GM12878 (cell line): ENCODE measurements around the gene CCDC137. TPM values are rescaled to one million over a fixed set of nuclear protein-coding genes. Genes with fewer than 3 reads are reported as not detected.

ENCODE experiments used
- ATAC-seq: fragments of 200-7000 bp; cut with Tn5 transposase; 3 replicates; pipeline ENCODE4 v1.9.1; 2020; ENCODE audit warnings: mild to moderate bottlenecking, moderate library complexity
- BruUV-seq: library from RNA; stranded (reverse); fragments of 400-500 nt; replicated peaks from 2 replicates; lab custom pipeline; 2021; lab: Mats Ljungman, UMichigan
- CTCF ChIA-PET: fragments of 300-600 bp; sonication (Branson Sonifier 250); formaldehyde crosslinking; extraction: SDS; loops from one replicate; lab custom pipeline; 2021; ENCODE audit warnings: inconsistent platforms; lab: Yijun Ruan, JAX
- POLR2A ChIA-PET: fragments of 350-600 bp; formaldehyde crosslinking; extraction: SDS; loops from one replicate; lab custom pipeline; 2021; ENCODE audit warnings: inconsistent platforms; lab: Charles Lee
- RAD21 ChIA-PET: fragments of 300-600 bp; sonication (Branson Sonifier 250); formaldehyde crosslinking; loops from one replicate; lab custom pipeline; 2023; ENCODE audit warnings: antibody characterized with exemption; ENCODE audit not compliant: unreplicated experiment; lab: Charles Lee
- SMC1A ChIA-PET: fragments of 300-600 bp; sonication (Branson Sonifier 250); formaldehyde crosslinking; loops from one replicate; lab custom pipeline; 2023; ENCODE audit not compliant: unreplicated experiment, uncharacterized antibody; lab: Charles Lee
- DNase-seq: peaks from one replicate; pipeline ENCODE4 v3.0.0-alpha.2; 2011; ENCODE audit warnings: low read depth, low spot score
- FAIRE-seq: peaks from 3 replicates; lab custom pipeline; 2011; peaks lifted over from hg19 to GRCh38; lab: Jason Lieb, UNC
- H2AFZ ChIP-seq: 2 replicates; pipeline ENCODE4 v1.6.0; 2011; ENCODE audit warnings: low read depth, low read length, control low read depth; ENCODE audit not compliant: control insufficient read depth
- H3K27ac ChIP-seq: 2 replicates; pipeline ENCODE4 v1.5.1; 2011; ENCODE audit warnings: control low read depth; ENCODE audit not compliant: control insufficient read depth, insufficient read depth
- H3K27me3 ChIP-seq, 2 experiments: replicated peaks in 1 of 2; 2 replicates each; pipeline versions ENCODE4 v1.6.0 to v1.6.1; 2011; ENCODE audit warnings: low read length in 1 of 2; ENCODE audit not compliant: control insufficient read depth in 2 of 2, insufficient read depth in 2 of 2
- H3K36me3 ChIP-seq, 2 experiments: 2 replicates each; pipeline ENCODE4 v1.5.1; 2011; ENCODE audit warnings: low read length in 1 of 2; ENCODE audit not compliant: control insufficient read depth in 2 of 2, insufficient read depth in 2 of 2
- H3K4me1 ChIP-seq: 2 replicates; pipeline ENCODE4 v1.6.1; 2011; ENCODE audit warnings: mild to moderate bottlenecking, low read length, moderate library complexity, mixed read lengths; ENCODE audit not compliant: control insufficient read depth, insufficient read depth
- H3K4me2 ChIP-seq: 2 replicates; pipeline ENCODE4 v1.6.0; 2011; ENCODE audit warnings: control low read depth; ENCODE audit not compliant: control insufficient read depth, insufficient read depth
- H3K4me3 ChIP-seq: fragments of 200-600 bp; sonication (generic); 2 replicates; pipeline ENCODE4 v1.5.1; 2016
- H3K79me2 ChIP-seq: 2 replicates; pipeline ENCODE4 v1.6.0; 2011; ENCODE audit warnings: low read length; ENCODE audit not compliant: control insufficient read depth, insufficient read depth
- H3K9ac ChIP-seq: 2 replicates; pipeline ENCODE4 v1.8.0; 2011; ENCODE audit warnings: low read length, control low read depth, mixed read lengths; ENCODE audit not compliant: control insufficient read depth, insufficient read depth
- H3K9me3 ChIP-seq: replicated peaks from 3 replicates; pipeline ENCODE4 v1.5.1; 2011; ENCODE audit warnings: mild to moderate bottlenecking, low read length; ENCODE audit not compliant: control insufficient read depth, insufficient read depth
- H4K20me1 ChIP-seq: 2 replicates; pipeline ENCODE4 v1.6.0; 2011; ENCODE audit not compliant: control insufficient read depth, insufficient read depth
- ATF7 ChIP-seq: fragments of 450-650 bp; IDR thresholded peaks from 2 replicates; pipeline ENCODE4 v1.6.1; 2016; ENCODE audit warnings: low read depth, mild to moderate bottlenecking
- BACH1 ChIP-seq: fragments of 450-650 bp; IDR thresholded peaks from 2 replicates; pipeline ENCODE4 v1.6.1; 2017; ENCODE audit warnings: mild to moderate bottlenecking, borderline replicate concordance
- CEBPB ChIP-seq, 2 experiments: fragments of 150-350 bp in 1 of 2; IDR thresholded peaks; 2 replicates each; pipeline ENCODE4 v1.6.1; 2012 to 2014; ENCODE audit warnings: low read depth in 2 of 2, low read length in 2 of 2, borderline replicate concordance in 1 of 2, inconsistent platforms in 1 of 2
- CEBPZ ChIP-seq: fragments of 150-350 bp; IDR thresholded peaks from 2 replicates; pipeline ENCODE4 v1.6.1; 2016; ENCODE audit warnings: low read depth, low read length
- CHD4 ChIP-seq: fragments of 200-600 bp; sonication (generic); IDR thresholded peaks from 2 replicates; pipeline ENCODE4 v1.6.1; 2016; ENCODE audit warnings: mild to moderate bottlenecking
- E2F8 ChIP-seq: fragments of 450-650 bp; IDR thresholded peaks from 2 replicates; pipeline ENCODE4 v1.6.1; 2018; ENCODE audit warnings: mild to moderate bottlenecking, low read depth, moderate library complexity; ENCODE audit not compliant: partially characterized antibody
- ELK1 ChIP-seq: IDR thresholded peaks from 2 replicates; pipeline ENCODE4 v1.6.1; 2012; ENCODE audit warnings: low read depth, low read length, improper control_type of control experiment
- ESRRA ChIP-seq: IDR thresholded peaks from 2 replicates; pipeline ENCODE4 v1.6.1; 2012; ENCODE audit warnings: mild to moderate bottlenecking, low read length, improper control_type of control experiment
- GABPA ChIP-seq: IDR thresholded peaks from 2 replicates; pipeline ENCODE4 v1.6.1; 2014; ENCODE audit warnings: antibody characterized with exemption, low read depth, mild to moderate bottlenecking, inconsistent platforms
- HCFC1 ChIP-seq: fragments of 150-350 bp; IDR thresholded peaks from 2 replicates; pipeline ENCODE4 v1.6.1; 2014; ENCODE audit warnings: low read length
- IRF3 ChIP-seq: fragments of 450-650 bp; IDR thresholded peaks from 2 replicates; pipeline ENCODE4 v1.6.1; 2014; ENCODE audit warnings: mild to moderate bottlenecking
- NFYB ChIP-seq: IDR thresholded peaks from 2 replicates; pipeline ENCODE4 v1.6.1; 2011; ENCODE audit warnings: low read depth, mild to moderate bottlenecking, low read length, improper control_type of control experiment, moderate library complexity; ENCODE audit not compliant: insufficient read depth
- SUPT20H ChIP-seq: IDR thresholded peaks from 2 replicates; pipeline ENCODE4 v1.6.1; 2011; ENCODE audit warnings: low read depth, mild to moderate bottlenecking, low read length, moderate library complexity, borderline replicate concordance; ENCODE audit not compliant: control insufficient read depth
- TAF1 ChIP-seq: IDR thresholded peaks from 2 replicates; pipeline ENCODE4 v1.6.1; 2011; ENCODE audit warnings: mild to moderate bottlenecking, low read depth, low read length, borderline replicate concordance
- WGBS: methylation state at CpG from one replicate; pipeline ENCODE4 v1.1.6; 2016; ENCODE audit warnings: low lambda C conversion rate; ENCODE audit not compliant: insufficient replicate concordance, insufficient coverage; ENCODE audit errors: missing lambda C conversion rate; 5-methylcytosine and 5-hydroxymethylcytosine counted together
- in situ Hi-C: fragments of 300-500 bp; cut with MboI; formaldehyde crosslinking; loops from 9 replicates; pipeline ENCODE4 v1.14.3; 2018; ENCODE audit warnings: mixed read lengths
- intact Hi-C: fragments of 100-400 bp; cut with micrococcal nuclease; formaldehyde crosslinking; loops from one replicate; pipeline ENCODE4 v1.14.2; 2022; ENCODE audit not compliant: unreplicated experiment
- polyA plus RNA-seq, 11 experiments: library from polyadenylated mRNA; depleted of rRNA in 4 of 11; unstranded in 6 of 11; stranded (reverse) in 5 of 11; fragments of >200 nt; fragmentation: Nextera tagmentation in 4 of 11; fragmentation: Illumina TruSeq in 1 of 11; extraction: Ambion mirVana in 4 of 11; extraction: Trizol in 1 of 11; gene quantifications; 1 replicate in 1 of 11; 2 replicates in 10 of 11; pipeline versions ENCODE4 v1.2.1 to v1.2.3, GENCODE V29; 2011 to 2016; ENCODE audit warnings: inconsistent platforms in 2 of 11, missing spikeins in 2 of 11, low read depth in 1 of 11
- total RNA-seq, 4 experiments: library from RNA; depleted of rRNA in 3 of 4; stranded (reverse); fragments of >200 nt in 3 of 4; fragmentation: Illumina TruSeq in 1 of 4; extraction: Trizol in 1 of 4; gene quantifications; 2 replicates each; pipeline versions ENCODE4 v1.2.1 to v1.2.3, GENCODE V29; 2013 to 2021

Gene CCDC137
- total and polyA plus RNA-seq, 10 of the 15 experiments (the other 5 are each of a cell fraction or from before 2014, with no cell fraction given): 2.2 to 45.4 (median 22.1) TPM

- TF ChIP-seq CEBPB (IDR thresholded peaks at IDR 0.05; ENCODE audit: borderline replicate concordance in 1 of 2, low read depth in 2 of 2, low read length in 2 of 2): no peak
- TF ChIP-seq CEBPZ: no peak
These were observed 19.5 kb upstream of the CCDC137 start (continued) for GRCh38 chr17:81646869-81647600.

- no peak overlapping the region for H3K4me3 ChIP-seq
- FAIRE-seq (no peak), DNase-seq (no peak), ATAC-seq (no peak)
- no peaks in the 10 kb centered on the region for H3K4me1 ChIP-seq
- POLR2A ChIA-PET: no interaction called here
- no peak overlapping the region for H3K9ac ChIP-seq
- peaks cover 6% of the 10 kb centered on the region; the same call in 2 of the 3 replicates for H3K9me3 ChIP-seq
- H3K36me3 ChIP-seq: no peaks in the 10 kb centered on the region
- 82% methylated on average over 21 of the region's 21 CpGs for WGBS
- CTCF ChIA-PET: no interaction called here
- H3K4me2 ChIP-seq: no peak overlapping the region
- H3K27me3 ChIP-seq: no peaks in the 10 kb centered on the region; a peak in 2 of 4 replicates
- no peaks in the 10 kb centered on the region for H4K20me1 ChIP-seq
- intact Hi-C loops (no loop called here), in situ Hi-C loops (no loop called here)
- H3K79me2 ChIP-seq: no peaks in the 10 kb centered on the region
- SMC1A ChIA-PET: no interaction called here
- no peak overlapping the region for H2AFZ ChIP-seq
- H3K27ac ChIP-seq: no peak overlapping the region
- RAD21 ChIA-PET: no interaction called here
- BruUV-seq: no TSS peak
- TF ChIP-seq BACH1: no peak
- no peak for TF ChIP-seq ATF7
- no peak for TF ChIP-seq NFYB
- no peak for TF ChIP-seq GABPA
- no peak for TF ChIP-seq IRF3
- TF ChIP-seq E2F8: no peak
- no peak for TF ChIP-seq SUPT20H
- TF ChIP-seq ELK1: no peak
- TF ChIP-seq HCFC1: no peak
- no peak for TF ChIP-seq CHD4
- no peak for TF ChIP-seq ESRRA
- no peak for TF ChIP-seq TAF1
These were observed 18.9 kb upstream of the CCDC137 start for GRCh38 chr17:81647640-81648012.
